ELR (cell line): Measurements from ENCODE around the gene IGF2.
"Not testable (repeated sequence)": the region's sequence is repeated elsewhere in the genome, so short reads cannot be mapped to it uniquely, and the experiment has no call there.

Experiments used
- DNase-seq: peaks from one replicate; pipeline ENCODE4 v3.0.0-alpha.2; 2015; ENCODE audit warnings: low read depth

IGF2 gene

DNA sequence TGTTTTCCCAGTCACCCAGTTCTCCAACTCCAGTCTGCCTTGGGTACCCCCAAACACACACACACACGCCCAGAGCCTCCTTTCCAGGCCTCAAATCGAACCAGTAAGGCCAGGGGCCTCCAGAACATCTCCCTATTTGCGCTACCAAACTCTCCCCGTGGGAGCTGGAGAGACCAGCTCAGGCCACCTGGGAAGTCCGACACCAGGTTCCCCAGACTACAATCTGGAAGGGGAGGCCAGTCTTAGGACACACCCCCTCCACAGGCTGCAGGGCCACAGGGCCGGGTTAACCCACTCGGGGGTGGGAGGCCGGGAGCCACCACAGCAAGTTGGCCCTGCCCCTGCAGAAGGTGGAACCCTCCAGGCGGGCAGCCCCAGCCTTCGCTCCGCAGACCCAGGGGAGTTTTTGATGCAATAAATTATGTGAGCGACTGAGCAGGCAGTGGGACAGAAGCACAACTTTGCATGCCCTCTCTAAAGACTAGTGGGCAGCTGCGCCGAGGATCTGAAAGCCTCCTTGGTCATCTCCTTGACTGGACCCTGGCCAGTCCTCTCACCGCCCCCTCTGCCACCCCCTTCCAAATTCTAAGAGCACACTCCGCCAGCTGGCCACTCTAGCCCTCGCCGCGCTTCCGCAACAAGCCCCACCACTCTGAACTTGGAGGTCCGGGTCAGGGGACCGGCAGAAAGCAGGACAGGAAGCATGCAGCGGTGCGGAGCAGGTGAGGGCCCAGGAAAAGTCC, 2.8 kb downstream of the IGF2 start:
- DNase-seq, result no peak

DNA sequence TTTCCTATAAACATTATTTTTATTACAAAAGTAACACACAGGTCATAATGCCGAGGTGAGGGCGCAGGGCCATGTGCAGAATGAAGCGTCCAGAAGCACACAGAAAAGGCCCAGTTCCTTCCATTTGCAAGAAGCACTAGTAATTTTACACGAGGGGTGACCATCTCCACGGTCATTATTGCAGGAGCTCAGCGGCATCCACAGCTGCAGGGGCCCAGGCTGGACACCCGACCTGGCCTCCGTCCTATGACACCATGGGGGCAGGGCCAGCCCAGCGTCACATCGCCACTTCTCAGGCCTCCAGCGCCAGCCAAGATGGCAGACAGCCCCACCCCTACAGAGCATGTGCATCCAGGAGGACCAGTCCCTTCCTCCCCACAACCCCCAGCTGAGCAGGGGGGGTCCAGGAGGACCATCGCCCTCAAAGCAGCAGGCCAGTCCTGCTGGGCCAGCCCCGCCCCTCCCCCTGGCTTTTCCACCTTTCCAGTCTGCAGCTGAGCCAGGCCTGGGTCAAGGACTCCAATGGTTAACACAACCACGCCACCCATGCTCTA, 3.5 kb downstream of the IGF2 start:
- DNase-seq, result no peak

DNA sequence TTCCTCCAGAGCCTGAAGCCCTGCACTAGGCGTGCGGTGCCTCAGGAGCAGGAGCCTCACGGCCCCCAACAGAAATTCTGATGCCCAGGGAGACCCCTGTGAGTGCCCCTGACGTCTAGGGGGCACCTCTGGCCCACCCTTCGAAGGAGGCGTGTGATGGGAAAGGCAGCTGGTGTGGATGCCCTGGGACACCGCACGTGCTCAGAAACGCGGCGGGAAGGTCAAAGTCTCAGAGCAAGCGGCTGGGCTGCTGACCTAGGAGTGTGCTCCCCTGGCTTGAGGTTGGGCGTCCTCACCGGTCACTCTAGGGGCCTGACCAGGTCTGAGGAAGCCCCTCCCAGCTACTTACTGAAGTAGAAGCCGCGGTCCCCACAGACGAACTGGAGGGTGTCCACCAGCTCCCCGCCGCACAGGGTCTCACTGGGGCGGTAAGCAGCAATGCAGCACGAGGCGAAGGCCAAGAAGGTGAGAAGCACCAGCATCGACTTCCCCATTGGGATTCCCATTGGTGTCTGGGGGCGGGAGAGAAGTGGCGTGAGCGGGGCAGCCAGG, 4.1 kb downstream of the IGF2 start:
- no peak for DNase-seq

DNA sequence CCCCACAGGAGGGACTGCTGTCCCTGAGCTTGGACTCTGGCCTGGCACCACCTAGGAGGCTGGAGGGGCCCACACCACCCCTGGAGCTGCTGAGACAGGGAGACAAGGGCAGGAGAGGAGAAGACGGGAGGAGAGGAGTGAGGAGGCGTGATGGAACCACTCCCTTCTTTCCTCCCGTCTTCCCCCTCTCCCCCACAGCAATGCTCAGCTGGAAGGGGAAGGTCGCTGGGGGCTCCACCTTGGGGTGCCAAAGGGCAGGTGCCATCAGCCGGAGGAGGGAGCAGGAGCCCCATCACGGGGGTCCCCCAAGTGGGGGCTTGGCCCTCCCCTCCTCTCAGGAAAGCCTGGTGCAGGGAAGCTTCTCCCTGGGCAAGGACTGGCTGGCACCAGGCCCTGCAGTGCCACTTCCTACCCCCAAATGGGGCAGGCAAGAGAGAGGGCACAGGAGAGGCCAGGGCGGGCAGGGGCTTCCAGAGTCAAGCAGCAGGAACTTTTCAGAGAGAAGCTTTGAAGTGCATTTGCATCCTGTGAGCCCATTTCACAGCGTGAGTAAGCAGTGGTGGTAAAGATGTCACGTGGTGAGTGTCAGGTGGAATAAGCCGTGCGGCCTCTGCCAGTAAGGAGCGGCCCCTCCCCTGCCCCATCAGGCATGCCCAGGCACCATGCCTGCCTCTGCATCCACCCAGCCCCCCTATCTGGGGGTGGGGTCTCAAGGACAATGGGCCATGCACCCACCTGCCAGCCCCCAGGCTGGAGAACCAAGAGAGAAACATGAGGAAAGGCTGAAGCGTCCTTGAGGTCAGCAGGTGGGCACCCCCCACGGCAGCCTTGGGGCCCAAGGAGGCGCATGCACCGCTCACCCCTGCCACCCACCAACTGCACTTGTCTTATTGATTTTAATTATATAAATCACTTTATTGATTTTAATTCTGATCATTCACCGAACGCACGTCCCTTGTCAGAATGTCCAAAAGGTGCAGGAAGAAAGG, 4.9 kb downstream of the IGF2 start:
- DNase-seq, result no peak

DNA sequence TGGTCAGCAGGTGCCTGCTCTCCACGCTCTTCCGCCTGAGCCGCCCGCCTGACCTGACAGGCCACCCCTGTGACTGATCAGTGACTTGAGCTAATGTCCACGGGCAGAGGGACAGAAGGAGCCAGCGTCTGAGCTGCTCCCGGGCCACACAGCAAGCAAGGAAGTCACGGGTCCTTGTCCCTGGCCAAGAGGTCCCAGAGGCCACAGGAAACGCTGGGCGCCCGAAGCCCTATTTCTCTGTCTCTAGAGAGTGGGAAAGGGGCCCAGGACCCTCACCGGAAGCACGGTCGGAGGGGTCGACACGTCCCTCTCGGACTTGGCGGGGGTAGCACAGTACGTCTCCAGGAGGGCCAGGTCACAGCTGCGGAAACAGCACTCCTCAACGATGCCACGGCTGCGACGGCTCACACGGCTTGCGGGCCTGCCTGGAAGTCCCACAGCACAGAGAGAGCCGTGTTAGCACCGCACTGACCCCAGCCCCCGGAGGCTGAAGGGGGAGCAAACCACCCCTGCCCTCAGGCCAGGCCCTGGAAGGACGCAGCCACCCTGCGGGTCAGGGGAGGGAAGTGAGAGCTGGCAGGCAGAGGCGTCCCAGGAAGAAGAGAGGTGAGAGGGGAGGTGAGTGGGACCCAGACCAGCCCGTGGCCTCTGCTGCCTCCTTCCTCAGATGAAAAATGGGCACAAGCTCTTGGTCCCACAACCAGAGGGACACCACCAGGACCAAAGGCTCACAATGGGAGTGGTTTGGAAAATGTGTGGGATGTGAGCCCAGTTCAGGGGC, 5.8 kb downstream of the IGF2 start:
- DNase-seq, result no peak

DNA sequence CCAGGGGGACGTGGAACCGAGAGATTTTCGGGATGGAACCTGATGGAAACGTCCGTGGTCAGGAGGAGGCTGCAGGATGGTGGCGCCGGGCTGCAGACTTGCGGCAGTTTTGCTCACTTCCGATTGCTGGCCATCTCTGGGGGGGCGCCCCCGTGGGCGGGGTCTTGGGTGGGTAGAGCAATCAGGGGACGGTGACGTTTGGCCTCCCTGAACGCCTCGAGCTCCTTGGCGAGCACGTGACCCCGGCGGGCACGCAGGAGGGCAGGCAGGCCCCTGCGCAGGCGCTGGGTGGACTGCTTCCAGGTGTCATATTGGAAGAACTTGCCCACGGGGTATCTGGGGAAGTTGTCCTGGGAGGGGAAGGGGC, 6.3 kb downstream of the IGF2 start:
- no peak for DNase-seq

DNA sequence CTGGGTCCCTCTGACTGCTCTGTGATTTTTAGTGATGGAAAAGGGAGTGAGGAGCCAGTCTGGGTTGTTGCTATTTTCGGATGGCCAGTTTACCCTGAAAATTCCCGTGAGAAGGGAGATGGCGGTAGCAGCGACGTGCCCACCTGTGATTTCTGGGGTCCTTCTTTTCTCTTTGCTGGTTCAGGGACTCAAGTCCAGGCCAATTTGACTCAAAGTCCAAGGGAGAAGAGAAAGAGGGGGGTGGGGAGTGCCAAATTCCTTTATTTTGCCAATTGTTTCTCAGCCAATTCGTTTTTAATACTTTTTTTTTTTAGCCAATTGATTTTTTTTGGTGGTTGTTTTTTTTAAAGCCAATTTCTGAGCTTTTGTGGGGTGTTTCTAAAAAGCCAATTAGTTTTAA, 6.9 kb downstream of the IGF2 start:
- DNase-seq, result no peak

DNA sequence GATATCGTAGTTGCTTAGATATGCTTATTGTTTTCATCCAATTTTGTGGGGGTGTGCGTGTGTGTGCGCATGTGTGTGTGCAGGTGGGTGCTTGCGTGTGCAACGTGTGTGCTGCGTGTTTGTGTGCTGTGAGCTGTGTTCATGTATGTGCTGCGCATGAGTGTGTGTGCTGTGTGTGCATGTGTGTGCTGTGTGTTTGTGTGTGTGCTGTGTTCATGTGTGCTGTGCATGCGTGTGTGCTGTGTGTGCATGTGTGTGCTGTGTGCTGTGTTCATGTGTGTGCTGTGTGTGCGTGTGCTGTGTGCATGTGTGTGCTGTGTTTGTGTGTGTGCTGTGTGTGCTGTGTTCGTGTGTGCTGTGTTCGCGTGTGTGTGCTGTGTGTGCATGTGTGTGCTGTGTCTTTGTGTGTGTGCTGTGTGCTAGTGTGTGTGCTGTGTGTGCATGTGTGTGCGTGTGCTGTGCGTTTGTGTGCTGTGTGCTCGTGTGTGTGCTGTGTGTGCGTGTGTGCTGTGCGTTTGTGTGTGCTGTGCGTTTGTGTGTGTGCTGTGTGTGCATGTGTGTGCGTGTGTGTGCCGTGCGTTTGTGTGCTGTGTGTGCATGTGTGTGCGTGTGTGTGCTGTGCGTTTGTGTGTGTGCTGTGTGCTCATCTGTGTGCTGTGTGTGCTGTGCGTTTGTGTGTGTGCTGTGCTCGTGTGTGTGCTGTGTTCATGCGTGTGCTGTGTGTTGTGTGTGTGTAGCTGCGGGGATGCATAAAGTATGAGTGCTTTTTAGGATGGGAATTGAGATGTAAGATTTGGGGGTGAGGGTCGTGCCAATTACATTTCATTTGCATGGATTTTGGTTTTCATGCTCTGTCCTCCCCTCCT, 7.6 kb downstream of the IGF2 start:
- no peak for DNase-seq

DNA sequence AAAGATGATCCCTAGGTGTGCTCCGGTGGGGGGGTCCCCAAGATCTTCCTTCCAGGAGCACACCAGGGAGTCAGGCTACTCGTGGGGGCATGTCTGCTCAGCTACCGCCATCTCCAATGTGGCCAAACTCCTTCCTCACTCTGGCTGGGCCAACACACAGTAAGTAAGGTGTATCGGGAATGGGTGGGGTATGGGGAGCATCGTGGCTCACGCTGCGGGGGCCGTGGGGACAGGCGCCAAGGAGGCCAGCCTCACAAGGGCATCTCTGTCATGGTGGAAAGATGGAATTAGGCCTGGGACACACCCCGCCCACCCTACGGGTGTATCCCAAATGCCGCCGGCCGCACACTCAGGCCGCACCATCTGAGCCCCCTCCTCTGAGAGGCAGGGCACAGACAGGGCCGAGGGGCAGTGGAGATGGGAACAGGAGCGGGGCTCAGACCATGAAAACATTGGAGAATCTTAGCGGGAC, 8.3 kb downstream of the IGF2 start:
- no peak for DNase-seq

DNA sequence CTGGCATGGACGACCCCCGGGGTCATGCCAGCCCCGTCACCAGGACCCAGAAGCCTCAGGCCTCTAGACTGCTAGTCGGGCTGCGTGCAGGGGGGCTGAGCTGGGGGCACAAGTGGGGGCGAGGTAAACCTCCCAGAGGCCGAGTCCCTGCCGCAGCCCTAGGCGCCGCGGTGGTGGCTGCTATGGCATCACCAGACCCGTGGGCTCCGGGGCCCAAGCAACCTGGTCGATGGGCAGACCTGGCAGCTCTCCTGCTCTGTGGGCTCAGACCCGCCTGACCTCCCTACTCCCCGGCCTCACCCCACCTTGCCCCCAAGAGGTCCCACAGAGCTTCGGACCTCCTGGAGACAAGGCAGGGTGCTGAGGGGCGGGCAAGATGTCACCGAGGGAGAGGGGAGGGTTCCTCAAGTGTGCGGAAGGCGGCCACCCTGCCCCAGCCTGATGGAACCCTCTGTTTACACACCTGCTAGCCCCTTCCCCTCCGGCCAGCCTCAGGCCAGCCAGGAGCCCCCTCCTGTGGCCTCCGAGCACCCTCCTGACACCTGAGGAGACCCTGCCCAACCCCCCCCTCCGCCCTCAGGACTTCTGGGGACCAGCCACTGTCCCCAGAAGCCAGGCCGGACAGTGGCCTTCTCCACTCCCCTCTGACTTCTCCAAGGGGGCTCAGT, 9.4 kb downstream of the IGF2 start:
- DNase-seq, result no peak

DNA sequence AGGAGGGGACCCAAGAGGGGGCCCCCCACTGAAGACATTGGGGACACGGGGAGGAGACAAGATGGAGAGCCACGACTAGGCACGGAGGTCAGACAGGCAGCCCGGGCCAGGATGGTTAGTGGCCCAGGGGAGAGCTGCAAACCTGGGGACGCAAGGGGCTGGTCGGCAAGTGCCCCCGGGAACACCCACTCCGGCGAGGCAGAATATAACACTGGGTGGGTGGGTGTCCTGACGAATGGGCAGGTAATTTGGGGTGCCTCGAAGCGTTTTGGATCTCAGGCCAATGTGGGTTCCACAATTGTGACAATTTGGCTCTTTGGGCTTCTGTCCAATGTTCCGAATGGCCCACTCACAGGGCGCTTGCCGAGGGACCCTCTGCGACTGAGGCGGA, 9.9 kb downstream of the IGF2 start:
- no peak for DNase-seq

DNA sequence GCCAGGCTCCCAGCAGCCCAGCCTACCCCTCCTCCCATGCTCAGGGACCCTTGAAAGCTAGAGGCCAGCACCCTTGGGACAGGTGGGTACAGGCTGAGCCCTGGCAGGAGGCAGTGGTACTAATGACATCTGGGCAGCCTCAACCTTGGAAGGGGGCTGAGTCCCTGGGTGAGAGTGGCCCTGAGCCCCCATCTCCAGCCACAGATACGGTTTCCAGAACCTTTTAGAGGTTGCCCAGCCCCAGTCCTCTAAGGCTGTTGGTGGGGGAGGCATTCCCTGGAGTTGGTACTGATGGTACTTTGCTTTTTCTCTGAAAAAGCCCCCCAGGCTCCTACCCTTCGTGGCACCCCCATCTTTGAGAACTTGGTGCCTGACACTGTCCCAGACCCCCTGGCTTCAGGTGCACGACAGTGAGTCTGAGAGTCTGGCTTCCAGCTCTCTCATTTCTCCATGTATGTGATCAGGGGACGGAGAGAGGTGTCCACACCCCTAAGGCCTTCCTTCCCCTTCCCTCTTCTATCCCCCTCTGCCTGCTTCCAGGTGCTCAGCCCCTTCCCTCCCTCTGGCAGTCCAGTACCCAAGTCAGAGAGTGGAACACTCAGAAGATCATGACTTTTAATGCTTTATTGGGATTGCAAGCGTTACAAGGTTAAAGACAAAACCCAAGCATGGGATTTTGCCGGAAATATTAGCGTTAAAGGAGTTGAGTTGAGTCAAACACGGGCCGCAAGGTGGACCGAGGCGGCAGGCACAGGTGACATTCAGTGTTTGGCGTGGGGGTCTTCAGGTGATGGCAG, 10.5 kb downstream of the IGF2 start:
- DNase-seq, result no peak

DNA sequence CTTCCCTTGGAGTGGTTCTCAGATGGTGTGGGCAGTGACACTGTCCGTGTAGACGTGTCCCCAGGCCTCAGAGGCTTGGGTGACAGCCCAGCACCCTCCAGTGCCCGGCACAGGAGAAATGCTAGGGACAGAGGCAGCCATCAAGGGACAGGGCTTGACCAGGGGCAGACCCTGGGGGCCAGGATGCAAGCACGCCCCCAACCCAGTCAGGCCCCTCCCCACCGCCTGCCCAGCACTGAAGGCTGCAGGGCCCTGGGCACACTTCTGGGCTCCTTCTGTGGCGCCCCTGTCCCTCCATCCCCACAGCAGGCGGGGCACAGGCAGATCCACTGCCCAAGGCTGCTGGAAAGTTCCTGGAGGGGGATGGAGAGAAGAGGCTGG, 11.1 kb downstream of the IGF2 start:
- DNase-seq, result no peak

DNA sequence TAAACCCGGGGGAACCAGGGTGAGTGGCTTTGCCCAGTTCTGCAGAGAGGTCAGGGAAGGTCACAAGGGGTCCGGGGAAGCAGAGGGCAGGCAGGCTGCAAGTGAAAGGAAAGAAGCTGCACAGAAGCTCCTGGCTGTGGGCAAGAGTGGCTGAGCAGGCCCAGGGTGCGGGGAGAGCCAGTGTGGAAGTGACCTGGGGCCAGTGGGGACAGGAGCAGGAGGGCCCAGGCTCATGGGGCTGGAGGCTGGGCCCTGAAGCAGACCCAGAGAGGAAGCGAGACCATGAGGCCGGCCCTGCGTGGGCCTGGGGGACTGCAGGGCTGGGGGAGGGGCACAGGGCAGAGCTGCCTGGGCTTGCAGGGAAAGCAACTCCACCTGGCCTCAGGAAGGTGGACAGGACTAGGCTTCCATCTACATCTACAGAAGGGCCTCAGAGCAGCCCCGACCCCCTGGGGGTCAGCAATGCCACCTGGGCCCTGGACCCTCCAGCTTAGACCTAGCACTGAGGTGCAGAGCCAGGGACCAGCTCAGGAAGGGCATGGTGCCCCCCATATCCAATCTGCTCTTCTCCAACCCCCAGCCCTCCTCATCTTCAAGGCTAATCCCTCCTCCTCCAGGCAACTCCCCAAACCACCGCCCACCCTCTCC, 11.6 kb downstream of the IGF2 start:
- DNase-seq, result no peak

DNA sequence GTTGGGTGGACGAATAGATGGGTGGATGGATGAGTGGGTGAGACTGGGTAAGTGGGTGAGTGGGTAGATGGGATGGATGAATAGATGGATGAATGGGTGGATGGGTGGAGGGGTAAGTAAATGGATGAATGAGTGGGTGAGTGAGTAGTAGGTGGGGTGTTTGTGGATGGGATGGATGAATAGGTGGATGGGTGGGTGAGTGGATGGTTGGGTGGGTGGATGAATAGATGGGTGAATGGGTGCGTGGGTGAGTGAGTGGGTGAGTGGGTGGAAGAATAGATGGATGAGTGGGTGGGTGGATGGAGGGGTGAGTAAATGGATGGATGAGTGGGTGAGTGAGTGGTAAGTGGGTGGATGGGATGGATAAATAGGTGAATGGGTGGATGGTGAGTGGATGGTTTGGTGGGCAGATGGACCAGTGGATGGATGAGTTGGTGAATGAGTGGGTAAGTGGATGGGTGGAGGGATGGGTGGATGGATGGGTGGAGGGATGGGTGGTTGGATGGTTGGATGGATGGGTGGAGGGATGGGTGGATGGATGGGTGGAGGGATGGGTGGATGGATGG, 12.6 kb downstream of the IGF2 start:
- no peak for DNase-seq

DNA sequence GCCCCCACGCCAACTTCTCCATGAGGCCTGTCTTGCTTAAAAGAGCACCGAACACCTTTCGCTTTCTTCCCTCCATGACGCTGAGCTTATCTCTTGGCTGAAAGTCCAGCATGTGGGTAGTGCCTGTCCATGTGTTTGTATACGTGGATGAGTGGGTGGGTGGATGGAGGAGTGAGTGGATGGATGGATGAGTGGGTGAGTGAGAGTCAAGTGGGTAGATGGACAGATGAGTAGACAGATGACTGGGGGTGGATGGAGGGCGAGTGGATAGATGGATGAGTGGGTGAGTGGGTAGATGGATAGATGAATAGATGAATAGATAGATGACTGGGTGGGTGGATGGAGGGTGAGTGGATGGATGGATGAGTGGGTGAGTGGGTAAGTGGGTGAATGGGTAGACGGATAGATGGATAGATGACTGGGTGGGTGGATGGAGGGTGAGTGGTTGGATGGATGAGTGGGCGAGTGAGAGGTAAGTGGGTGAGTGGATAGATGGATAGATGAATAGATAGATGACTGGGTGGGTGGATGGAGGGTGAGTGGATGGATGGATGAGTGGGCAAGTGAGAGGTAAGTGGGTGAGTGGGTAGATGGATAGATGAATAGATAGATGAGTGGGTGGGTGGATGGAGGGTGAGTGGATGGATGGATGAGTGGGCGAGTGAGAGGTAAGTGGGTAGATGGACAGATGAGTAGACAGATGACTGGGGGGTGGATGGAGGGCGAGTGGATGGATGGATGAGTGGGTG, 14.3 kb downstream of the IGF2 start:
- not testable (repeated sequence) for DNase-seq

DNA sequence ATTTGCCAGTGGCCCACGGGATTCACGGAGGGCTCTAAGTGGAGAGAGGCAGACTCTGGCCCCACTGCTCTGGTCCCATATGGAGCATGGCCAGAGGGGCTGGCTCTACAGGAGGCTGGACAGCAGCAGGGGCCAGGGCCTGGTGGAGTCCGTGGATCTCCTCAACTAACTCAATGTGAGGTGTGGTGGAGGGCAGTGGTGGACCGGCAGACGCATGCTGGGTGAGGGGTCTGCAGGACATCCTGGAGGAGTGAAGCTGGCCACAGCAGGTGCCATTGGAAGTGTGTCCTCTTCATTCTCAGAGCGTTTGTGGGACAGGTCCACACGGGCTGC, 15.6 kb downstream of the IGF2 start:
- no peak for DNase-seq
